Transverse colon (tissue), 3 donors: ENCODE data around the gene PIK3R5.

Experiments
- EP300 ChIP-seq: sonication (generic); formaldehyde crosslinking; IDR thresholded peaks from one replicate; pipeline ENCODE4 v1.6.1; 2017; ENCODE audit warnings: antibody characterized with exemption, low read depth
- TF ChIP-seq, protein P1 (sequence below), 5 experiments: fragments of 200-600 bp in 3 of 5; fragments of 450-650 bp in 2 of 5; sonication (generic) in 3 of 5; IDR thresholded peaks; 1 replicate in 2 of 5; 2 replicates in 3 of 5; pipeline ENCODE4 v1.5.1; 2016 to 2017; ENCODE audit warnings: antibody characterized with exemption in 5 of 5, inconsistent platforms in 3 of 5, mild to moderate bottlenecking in 2 of 5, moderate library complexity in 1 of 5

DNA sequence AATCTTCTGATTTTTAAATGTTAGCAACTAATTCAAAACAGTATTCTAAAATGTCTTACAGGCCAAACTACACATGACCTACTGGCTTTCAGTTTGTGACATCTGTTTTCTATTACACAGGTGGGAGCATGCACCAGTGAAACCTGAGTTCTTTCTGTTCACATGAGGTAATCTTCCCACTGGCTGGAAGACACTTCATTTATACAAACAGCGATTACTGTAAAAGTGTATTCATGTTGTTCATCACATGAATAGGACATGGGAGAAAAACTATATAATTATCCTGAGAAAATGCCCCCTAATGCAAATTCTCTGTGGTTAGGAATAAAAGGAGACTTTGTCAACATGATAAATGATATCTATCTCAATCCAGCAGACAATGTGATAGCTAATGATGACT, 11.1 kb upstream of the PIK3R5 start:
- TF ChIP-seq, protein P1, sequence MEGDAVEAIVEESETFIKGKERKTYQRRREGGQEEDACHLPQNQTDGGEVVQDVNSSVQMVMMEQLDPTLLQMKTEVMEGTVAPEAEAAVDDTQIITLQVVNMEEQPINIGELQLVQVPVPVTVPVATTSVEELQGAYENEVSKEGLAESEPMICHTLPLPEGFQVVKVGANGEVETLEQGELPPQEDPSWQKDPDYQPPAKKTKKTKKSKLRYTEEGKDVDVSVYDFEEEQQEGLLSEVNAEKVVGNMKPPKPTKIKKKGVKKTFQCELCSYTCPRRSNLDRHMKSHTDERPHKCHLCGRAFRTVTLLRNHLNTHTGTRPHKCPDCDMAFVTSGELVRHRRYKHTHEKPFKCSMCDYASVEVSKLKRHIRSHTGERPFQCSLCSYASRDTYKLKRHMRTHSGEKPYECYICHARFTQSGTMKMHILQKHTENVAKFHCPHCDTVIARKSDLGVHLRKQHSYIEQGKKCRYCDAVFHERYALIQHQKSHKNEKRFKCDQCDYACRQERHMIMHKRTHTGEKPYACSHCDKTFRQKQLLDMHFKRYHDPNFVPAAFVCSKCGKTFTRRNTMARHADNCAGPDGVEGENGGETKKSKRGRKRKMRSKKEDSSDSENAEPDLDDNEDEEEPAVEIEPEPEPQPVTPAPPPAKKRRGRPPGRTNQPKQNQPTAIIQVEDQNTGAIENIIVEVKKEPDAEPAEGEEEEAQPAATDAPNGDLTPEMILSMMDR (IDR thresholded peaks at IDR 0.05), result no peak
- TF ChIP-seq EP300, result no peak
